SK-N-SH treated with all-trans-retinoic acid at 6 μM for 48 hours (cell line): Measurements from ENCODE around the gene MTMR3.

Experiments
- ATAC-seq: fragments of 200-7000 bp; cut with Tn5 transposase; 3 replicates; pipeline ENCODE4 v1.9.1; 2020; ENCODE audit warnings: mild to moderate bottlenecking, moderate library complexity
- ARNTL ChIP-seq: fragments of 450-650 bp; formaldehyde crosslinking; IDR thresholded peaks from 2 replicates; pipeline ENCODE4 v1.5.0; 2020; ENCODE audit warnings: low read depth, mild to moderate bottlenecking, moderate library complexity, borderline replicate concordance
- BACH2 ChIP-seq: fragments of 250-450 bp; sonication (Bioruptor Pico); IDR thresholded peaks from 2 replicates; pipeline ENCODE4 v1.9.0; 2021; ENCODE audit warnings: mild to moderate bottlenecking, borderline replicate concordance
- CREB5 ChIP-seq: fragments of 250-450 bp; sonication (Bioruptor Pico); IDR thresholded peaks from 2 replicates; pipeline ENCODE4 v1.5.1; 2020; ENCODE audit warnings: low read depth, mild to moderate bottlenecking, moderate library complexity
- CSDC2 ChIP-seq: fragments of 250-450 bp; sonication (Bioruptor Pico); IDR thresholded peaks from 2 replicates; pipeline ENCODE4 v1.5.0; 2020; ENCODE audit warnings: mild to moderate bottlenecking, moderate library complexity
- CSRNP3 ChIP-seq: fragments of 250-450 bp; sonication (Bioruptor Pico); IDR thresholded peaks from 2 replicates; pipeline ENCODE4 v1.5.1; 2021; ENCODE audit warnings: mild to moderate bottlenecking, moderate library complexity
- ESRRG ChIP-seq: fragments of 250-450 bp; sonication (Bioruptor Pico); IDR thresholded peaks from 2 replicates; pipeline ENCODE4 v1.6.1; 2021; ENCODE audit warnings: mild to moderate bottlenecking
- GLIS3 ChIP-seq: fragments of 250-450 bp; sonication (Bioruptor Pico); IDR thresholded peaks from 2 replicates; pipeline ENCODE4 v1.5.0; 2020; ENCODE audit warnings: mild to moderate bottlenecking, moderate library complexity
- ISL1 ChIP-seq: fragments of 250-450 bp; sonication (Bioruptor Pico); IDR thresholded peaks from 2 replicates; pipeline ENCODE4 v2.1.2; 2022; ENCODE audit warnings: mild to moderate bottlenecking, moderate library complexity
- OSR1 ChIP-seq: fragments of 250-450 bp; sonication (Bioruptor Pico); IDR thresholded peaks from 2 replicates; pipeline ENCODE4 v1.8.0; 2022; ENCODE audit warnings: moderate library complexity, mild to moderate bottlenecking, inconsistent platforms
- PATZ1 ChIP-seq: fragments of 250-450 bp; sonication (Bioruptor Pico); IDR thresholded peaks from 2 replicates; pipeline ENCODE4 v1.8.0; 2020; ENCODE audit warnings: mild to moderate bottlenecking, moderate library complexity, borderline replicate concordance
- POU6F1 ChIP-seq: fragments of 250-450 bp; sonication (Bioruptor Pico); IDR thresholded peaks from 2 replicates; pipeline ENCODE4 v1.8.0; 2021; ENCODE audit warnings: low read depth, mild to moderate bottlenecking, moderate library complexity, borderline replicate concordance
- PPARA ChIP-seq: fragments of 250-450 bp; sonication (Bioruptor Pico); IDR thresholded peaks from 2 replicates; pipeline ENCODE4 v1.5.0; 2020; ENCODE audit warnings: mild to moderate bottlenecking, borderline replicate concordance
- RARB ChIP-seq: fragments of 250-450 bp; sonication (Bioruptor Pico); IDR thresholded peaks from 2 replicates; pipeline ENCODE4 v1.8.0; 2021; ENCODE audit warnings: mild to moderate bottlenecking, moderate library complexity
- SNAI2 ChIP-seq: fragments of 250-450 bp; sonication (Bioruptor Pico); IDR thresholded peaks from 2 replicates; pipeline ENCODE4 v1.5.0; 2020; ENCODE audit warnings: mild to moderate bottlenecking, moderate library complexity
- TCF4 ChIP-seq: fragments of 250-450 bp; sonication (Bioruptor Pico); IDR thresholded peaks from 2 replicates; pipeline ENCODE4 v1.8.0; 2021; ENCODE audit warnings: mild to moderate bottlenecking, moderate library complexity, borderline replicate concordance
- TSHZ2 ChIP-seq: fragments of 250-450 bp; sonication (Bioruptor Pico); IDR thresholded peaks from 2 replicates; pipeline ENCODE4 v1.5.0; 2020; ENCODE audit warnings: mild to moderate bottlenecking, moderate library complexity
- ZC3H10 ChIP-seq: fragments of 250-450 bp; sonication (Bioruptor Pico); IDR thresholded peaks from 2 replicates; pipeline ENCODE4 v1.5.1; 2021; ENCODE audit warnings: mild to moderate bottlenecking, moderate library complexity
- ZFP3 ChIP-seq: fragments of 250-450 bp; sonication (Bioruptor Pico); IDR thresholded peaks from 2 replicates; pipeline ENCODE4 v1.5.0; 2020; ENCODE audit warnings: mild to moderate bottlenecking, moderate library complexity
- ZNF565 ChIP-seq: fragments of 450-650 bp; formaldehyde crosslinking; conservative IDR thresholded peaks from 2 replicates; pipeline ENCODE4 v1.5.0; 2020; ENCODE audit warnings: low read depth, mild to moderate bottlenecking, moderate library complexity
- ZNF70 ChIP-seq: fragments of 450-650 bp; formaldehyde crosslinking; IDR thresholded peaks from 2 replicates; pipeline ENCODE4 v1.5.0; 2020; ENCODE audit warnings: mild to moderate bottlenecking, moderate library complexity
- ZNF8 ChIP-seq: fragments of 450-650 bp; formaldehyde crosslinking; IDR thresholded peaks from 2 replicates; pipeline ENCODE4 v1.5.0; 2020; ENCODE audit warnings: mild to moderate bottlenecking, moderate library complexity

MTMR3 gene

GRCh38 chr22:30009478-30009877, 126.5 kb downstream of the MTMR3 start:
- peak; percentile 61 for ATAC-seq
- TF ChIP-seq CREB5 (CRISPR knock-in tag) (no peak), CSDC2 (CRISPR knock-in tag) (no peak), RARB (CRISPR knock-in tag) (no peak), ARNTL (CRISPR knock-in tag) (no peak), POU6F1 (no peak), GLIS3 (CRISPR knock-in tag) (no peak), BACH2 (CRISPR knock-in tag) (no peak), ZC3H10 (CRISPR knock-in tag) (no peak), TCF4 (CRISPR knock-in tag) (peak; percentile 72), ISL1 (CRISPR knock-in tag) (peak; percentile 14; the same call in 1 of the 2 replicates), ZNF565 (CRISPR knock-in tag) (no peak), SNAI2 (CRISPR knock-in tag) (no peak), OSR1 (CRISPR knock-in tag) (no peak)

- no peak for ATAC-seq
- no peak for TF ChIP-seq RARB (CRISPR knock-in tag)
- no peak for TF ChIP-seq ZNF8 (CRISPR knock-in tag)
- no peak for TF ChIP-seq BACH2 (CRISPR knock-in tag)
- TF ChIP-seq ZNF565 (CRISPR knock-in tag) = no peak
- TF ChIP-seq PPARA (CRISPR knock-in tag) = no peak
- TF ChIP-seq ZC3H10 (CRISPR knock-in tag) = no peak
- TF ChIP-seq TCF4 (CRISPR knock-in tag) = no peak
- TF ChIP-seq ZNF70 = no peak
- TF ChIP-seq TSHZ2 (CRISPR knock-in tag) = no peak
- TF ChIP-seq CREB5 (CRISPR knock-in tag) = no peak
- no peak for TF ChIP-seq PATZ1 (CRISPR knock-in tag)
- TF ChIP-seq ESRRG (CRISPR knock-in tag) = no peak
- no peak for TF ChIP-seq CSRNP3
- TF ChIP-seq ARNTL (CRISPR knock-in tag) = no peak
- TF ChIP-seq SNAI2 (CRISPR knock-in tag) = no peak
- no peak for TF ChIP-seq CSDC2 (CRISPR knock-in tag)
- no peak for TF ChIP-seq ZFP3 (CRISPR knock-in tag)
- no peak for TF ChIP-seq POU6F1
Observed at GRCh38 chr22:30010789-30011405, 127.9 kb downstream of the MTMR3 start.
